Sigmoid colon (tissue), 3 donors: Measurements from ENCODE around the gene TAS2R40.

Experiments
- POLR2A ChIP-seq, 2 donors: fragments of 450-650 bp; IDR thresholded peaks; one replicate each; pipeline ENCODE4 v1.6.1; 2016; ENCODE audit warnings: antibody characterized with exemption in 2 of 2, mild to moderate bottlenecking in 2 of 2, moderate library complexity in 2 of 2
- TF ChIP-seq, protein P1 (sequence below), 4 experiments: fragments of 450-650 bp in 3 of 4; fragments of 200-600 bp in 1 of 4; IDR thresholded peaks; one replicate each; pipeline ENCODE4 v1.5.1; 2016 to 2019; ENCODE audit warnings: antibody characterized with exemption in 4 of 4, mild to moderate bottlenecking in 3 of 4, moderate library complexity in 2 of 4

GRCh38 chr7:143183024-143183423 lies 38.8 kb upstream of the TAS2R40 start, which contains the start of gene TAS2R39:
- TF ChIP-seq, protein P1, sequence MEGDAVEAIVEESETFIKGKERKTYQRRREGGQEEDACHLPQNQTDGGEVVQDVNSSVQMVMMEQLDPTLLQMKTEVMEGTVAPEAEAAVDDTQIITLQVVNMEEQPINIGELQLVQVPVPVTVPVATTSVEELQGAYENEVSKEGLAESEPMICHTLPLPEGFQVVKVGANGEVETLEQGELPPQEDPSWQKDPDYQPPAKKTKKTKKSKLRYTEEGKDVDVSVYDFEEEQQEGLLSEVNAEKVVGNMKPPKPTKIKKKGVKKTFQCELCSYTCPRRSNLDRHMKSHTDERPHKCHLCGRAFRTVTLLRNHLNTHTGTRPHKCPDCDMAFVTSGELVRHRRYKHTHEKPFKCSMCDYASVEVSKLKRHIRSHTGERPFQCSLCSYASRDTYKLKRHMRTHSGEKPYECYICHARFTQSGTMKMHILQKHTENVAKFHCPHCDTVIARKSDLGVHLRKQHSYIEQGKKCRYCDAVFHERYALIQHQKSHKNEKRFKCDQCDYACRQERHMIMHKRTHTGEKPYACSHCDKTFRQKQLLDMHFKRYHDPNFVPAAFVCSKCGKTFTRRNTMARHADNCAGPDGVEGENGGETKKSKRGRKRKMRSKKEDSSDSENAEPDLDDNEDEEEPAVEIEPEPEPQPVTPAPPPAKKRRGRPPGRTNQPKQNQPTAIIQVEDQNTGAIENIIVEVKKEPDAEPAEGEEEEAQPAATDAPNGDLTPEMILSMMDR (IDR thresholded peaks at IDR 0.05), result no peak
- no peak for TF ChIP-seq POLR2A (IDR thresholded peaks at IDR 0.05)
